OCI-LY3 (cell line): ENCODE data around the gene C10orf90.

Experiments used
- H2AFZ ChIP-seq: fragments of 200-600, 300-600 bp; shearing (Covaris generic); 2 replicates; pipeline ENCODE4 v1.6.0; 2014; ENCODE audit warnings: antibody characterized with exemption, low read depth, low read length
- H3K27ac ChIP-seq: fragments of 200-600, 300-600 bp; sonication (generic); 2 replicates; pipeline ENCODE4 v1.5.1; 2014; ENCODE audit warnings: mild to moderate bottlenecking, low read length, moderate library complexity, mixed read lengths
- H3K27me3 ChIP-seq: fragments of 200-600, 300-600 bp; sonication (generic); 2 replicates; pipeline ENCODE4 v1.6.1; 2014; ENCODE audit warnings: low read depth, low read length, mixed read lengths
- H3K36me3 ChIP-seq: fragments of 200-600, 300-600 bp; sonication (generic); replicated peaks from 2 replicates; pipeline ENCODE3; 2014; ENCODE audit warnings: low read depth, low read length, mixed read lengths
- H3K4me1 ChIP-seq: fragments of 300-600, 200-600 bp; sonication (generic); 2 replicates; pipeline ENCODE4 v1.6.1; 2014; ENCODE audit warnings: low read length, mixed read lengths
- H3K4me2 ChIP-seq: fragments of 200-600, 300-600 bp; sonication (generic); 2 replicates; pipeline ENCODE4 v1.6.1; 2014; ENCODE audit warnings: low read length, mixed read lengths
- H3K4me3 ChIP-seq: fragments of 300-600, 200-600 bp; sonication (generic); 2 replicates; pipeline ENCODE4 v1.5.1; 2014; ENCODE audit warnings: antibody characterized with exemption, mild to moderate bottlenecking, low read length, moderate library complexity
- H3K79me2 ChIP-seq: fragments of 300-600, 200-600 bp; shearing (Covaris generic); 2 replicates; pipeline ENCODE4 v1.6.1; 2014; ENCODE audit warnings: mild to moderate bottlenecking, low read length, mixed read lengths
- H3K9ac ChIP-seq: fragments of 300-600, 200-600 bp; shearing (Covaris generic); 2 replicates; pipeline ENCODE4 v1.6.0; 2014; ENCODE audit warnings: mild to moderate bottlenecking, low read length, moderate library complexity
- H3K9me3 ChIP-seq: fragments of 200-600, 300-600 bp; shearing (Covaris generic); 2 replicates; pipeline ENCODE4 v1.6.1; 2014; ENCODE audit warnings: low read length, mixed read lengths; ENCODE audit not compliant: insufficient read depth
- H4K20me1 ChIP-seq: fragments of 200-600, 300-600 bp; sonication (generic); 2 replicates; pipeline ENCODE4 v1.6.1; 2016; ENCODE audit warnings: low read length, mixed read lengths; ENCODE audit not compliant: insufficient read depth
- EZH2phosphoT487 ChIP-seq: fragments of 200-600 bp; shearing (Covaris generic); IDR thresholded peaks from 2 replicates; pipeline ENCODE4 v1.6.1; 2018; ENCODE audit warnings: antibody characterized with exemption, mixed run types, low read depth
- TF ChIP-seq, protein P1 (sequence below): fragments of 200-600, 300-600 bp; sonication (generic); IDR thresholded peaks from 2 replicates; pipeline ENCODE4 v1.5.1; 2014; ENCODE audit warnings: antibody characterized with exemption, low read length, low read depth

The C10orf90 gene

DNA sequence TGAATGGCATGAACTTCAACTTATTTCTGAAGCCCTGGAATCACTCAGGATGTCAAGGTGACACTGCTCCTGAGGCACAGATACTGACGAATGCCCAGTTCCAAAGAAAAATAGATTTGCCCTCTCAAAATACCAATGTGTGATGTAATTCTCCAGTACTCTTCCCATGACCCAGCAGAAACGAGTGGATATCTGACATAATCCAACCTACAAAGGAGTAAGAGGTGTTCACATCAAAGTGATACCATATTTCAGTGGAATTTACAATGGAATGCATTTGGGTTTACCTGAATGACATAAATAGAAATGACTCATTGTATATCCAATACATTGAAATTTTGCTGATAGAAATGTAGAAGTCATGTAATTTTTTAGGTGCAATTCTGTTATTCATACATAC lies 161.3 kb downstream of the C10orf90 start:
- H3K4me1 ChIP-seq, result no peaks in the 10 kb centered on the region
- H4K20me1 ChIP-seq, result no peaks in the 10 kb centered on the region
- H3K9me3 ChIP-seq, result no peaks in the 10 kb centered on the region
- no peaks in the 10 kb centered on the region for H3K79me2 ChIP-seq
- no peaks in the 10 kb centered on the region for H3K36me3 ChIP-seq
- H3K9ac ChIP-seq, result no peak overlapping the region
- no peak overlapping the region for H3K4me2 ChIP-seq
- H3K27me3 ChIP-seq, result no peaks in the 10 kb centered on the region
- no peak for TF ChIP-seq EZH2phosphoT487
- TF ChIP-seq, protein P1, sequence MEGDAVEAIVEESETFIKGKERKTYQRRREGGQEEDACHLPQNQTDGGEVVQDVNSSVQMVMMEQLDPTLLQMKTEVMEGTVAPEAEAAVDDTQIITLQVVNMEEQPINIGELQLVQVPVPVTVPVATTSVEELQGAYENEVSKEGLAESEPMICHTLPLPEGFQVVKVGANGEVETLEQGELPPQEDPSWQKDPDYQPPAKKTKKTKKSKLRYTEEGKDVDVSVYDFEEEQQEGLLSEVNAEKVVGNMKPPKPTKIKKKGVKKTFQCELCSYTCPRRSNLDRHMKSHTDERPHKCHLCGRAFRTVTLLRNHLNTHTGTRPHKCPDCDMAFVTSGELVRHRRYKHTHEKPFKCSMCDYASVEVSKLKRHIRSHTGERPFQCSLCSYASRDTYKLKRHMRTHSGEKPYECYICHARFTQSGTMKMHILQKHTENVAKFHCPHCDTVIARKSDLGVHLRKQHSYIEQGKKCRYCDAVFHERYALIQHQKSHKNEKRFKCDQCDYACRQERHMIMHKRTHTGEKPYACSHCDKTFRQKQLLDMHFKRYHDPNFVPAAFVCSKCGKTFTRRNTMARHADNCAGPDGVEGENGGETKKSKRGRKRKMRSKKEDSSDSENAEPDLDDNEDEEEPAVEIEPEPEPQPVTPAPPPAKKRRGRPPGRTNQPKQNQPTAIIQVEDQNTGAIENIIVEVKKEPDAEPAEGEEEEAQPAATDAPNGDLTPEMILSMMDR, result no peak
- H2AFZ ChIP-seq, result no peak overlapping the region
- no peak overlapping the region for H3K27ac ChIP-seq
- H3K4me3 ChIP-seq, result no peak overlapping the region

DNA sequence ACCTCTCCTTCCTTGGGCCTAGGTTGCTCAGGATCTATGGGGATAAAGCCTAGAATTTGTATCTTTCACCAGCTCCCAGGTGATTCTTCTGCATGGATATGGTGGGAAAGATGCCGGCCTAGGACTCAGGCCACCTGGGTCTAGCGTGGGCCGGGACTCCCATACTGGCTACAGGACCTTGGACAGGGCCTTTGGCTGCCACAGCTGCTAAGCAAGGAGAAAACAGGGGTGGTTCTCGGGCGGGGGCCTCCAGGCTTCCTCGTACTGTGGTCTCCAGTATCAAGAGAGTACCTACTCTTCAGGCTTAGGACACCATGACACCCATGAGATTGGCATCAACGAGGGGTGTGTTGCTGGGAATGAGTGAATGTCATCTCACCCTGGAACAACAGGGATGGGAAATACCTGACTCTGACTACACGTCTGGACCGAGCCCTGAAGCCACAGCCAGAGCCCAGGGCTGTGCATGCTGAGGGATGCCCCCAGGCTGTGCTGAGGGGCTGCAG lies 161.9 kb downstream of the C10orf90 start:
- Histone ChIP-seq H3K9me3 (no peaks in the 10 kb centered on the region), H4K20me1 (no peaks in the 10 kb centered on the region), H3K4me1 (no peaks in the 10 kb centered on the region), H3K36me3 (no peaks in the 10 kb centered on the region), H3K27me3 (no peaks in the 10 kb centered on the region), H3K79me2 (no peaks in the 10 kb centered on the region), H3K4me2 (no peak overlapping the region), H2AFZ (no peak overlapping the region), H3K9ac (no peak overlapping the region), H3K4me3 (no peak overlapping the region), H3K27ac (no peak overlapping the region)
- TF ChIP-seq EZH2phosphoT487, result no peak
- TF ChIP-seq, protein P1, result no peak

GRCh38 chr10:126504761-126505112 lies 165.8 kb downstream of the C10orf90 start:
- no peaks in the 10 kb centered on the region for H3K36me3 ChIP-seq
- H3K79me2 ChIP-seq, result no peaks in the 10 kb centered on the region
- H3K4me3 ChIP-seq, result no peak overlapping the region
- no peak overlapping the region for H3K9ac ChIP-seq
- TF ChIP-seq EZH2phosphoT487, result no peak
- TF ChIP-seq, protein P1, result no peak
- no peak overlapping the region for H3K4me2 ChIP-seq
- no peak overlapping the region for H2AFZ ChIP-seq
- H3K27ac ChIP-seq, result no peak overlapping the region
- no peaks in the 10 kb centered on the region for H3K4me1 ChIP-seq
- H4K20me1 ChIP-seq, result no peaks in the 10 kb centered on the region
- H3K9me3 ChIP-seq, result no peaks in the 10 kb centered on the region
- no peaks in the 10 kb centered on the region for H3K27me3 ChIP-seq

DNA sequence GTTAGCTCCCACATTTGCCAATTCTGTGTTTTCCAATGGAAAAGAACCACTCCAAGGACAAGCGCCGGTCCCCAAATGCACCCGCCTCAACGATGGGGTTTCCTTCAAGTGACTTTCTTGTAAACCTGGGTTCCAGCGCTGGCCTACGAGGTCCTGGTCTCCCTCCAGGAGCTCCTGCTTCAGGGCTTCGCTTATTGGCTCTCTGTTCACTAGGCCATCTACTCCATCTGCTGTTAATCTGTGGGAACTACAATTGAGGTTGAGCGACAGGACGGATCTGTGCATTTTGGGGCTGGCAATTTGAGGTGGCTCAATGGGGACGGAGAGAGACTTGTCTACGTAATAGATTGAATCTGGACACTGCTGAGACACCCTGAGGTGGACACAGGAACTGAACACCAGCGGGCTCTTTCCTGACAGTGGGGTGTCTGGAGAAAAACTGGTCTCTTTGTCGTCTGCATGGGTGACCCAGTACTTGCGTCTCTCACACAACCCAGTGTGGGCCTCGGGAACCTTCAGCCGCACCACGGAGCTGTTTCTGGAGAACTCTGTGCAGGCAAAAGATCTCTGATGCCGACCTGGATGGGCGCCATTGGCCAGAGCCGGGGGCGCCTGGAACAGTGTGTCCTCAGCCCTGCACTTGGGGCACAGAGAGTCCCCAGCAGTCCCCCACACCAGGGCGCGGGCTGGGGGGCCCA lies 166.3 kb downstream of the C10orf90 start:
- no peaks in the 10 kb centered on the region for H3K9me3 ChIP-seq
- H3K79me2 ChIP-seq, result no peaks in the 10 kb centered on the region
- H4K20me1 ChIP-seq, result no peaks in the 10 kb centered on the region
- no peak overlapping the region for H3K4me3 ChIP-seq
- TF ChIP-seq, protein P1, result peak; percentile 51
- TF ChIP-seq EZH2phosphoT487, result no peak
- no peaks in the 10 kb centered on the region for H3K27me3 ChIP-seq
- no peak overlapping the region for H3K9ac ChIP-seq
- no peaks in the 10 kb centered on the region for H3K4me1 ChIP-seq
- 0 out of 2 replicates have a peak overlapping the region, but pooled peaks have one; percentile 30 for H2AFZ ChIP-seq
- no peak overlapping the region for H3K27ac ChIP-seq
- H3K36me3 ChIP-seq, result no peaks in the 10 kb centered on the region
- H3K4me2 ChIP-seq, result no peak overlapping the region
